Peyer's patch (tissue), 4 donors: ENCODE data around the gene JAM3. TPM values are rescaled to one million over a fixed set of nuclear protein-coding genes. Genes with fewer than 3 reads are reported as not detected.

Experiments used
- DNase-seq, 3 donors: peaks; one replicate each; pipeline ENCODE4 v3.0.0-alpha.2; 2017 to 2019
- H3K27ac ChIP-seq, 4 donors: fragments of 200-600 bp; sonication (generic); one replicate each; pipeline ENCODE4 v1.5.1; 2016 to 2019
- H3K27me3 ChIP-seq, 2 donors: fragments of 200-600 bp; sonication (generic); one replicate each; pipeline ENCODE4 v1.5.1; 2019
- H3K36me3 ChIP-seq, 3 donors: fragments of 200-600 bp; sonication (generic); one replicate each; pipeline ENCODE4 v1.5.1; 2016 to 2019
- H3K4me1 ChIP-seq, 4 donors: fragments of 200-600 bp; sonication (generic); one replicate each; pipeline ENCODE4 v1.5.1; 2016 to 2019
- H3K4me3 ChIP-seq, 4 donors: fragments of 200-600 bp; sonication (generic); 1 replicate in 3 of 4; 2 replicates in 1 of 4; pipeline ENCODE4 v1.5.1; 2016 to 2019; ENCODE audit warnings: mild to moderate bottlenecking in 1 of 4
- H3K9me3 ChIP-seq, 4 donors: fragments of 200-600 bp; sonication (generic); one replicate each; pipeline ENCODE4 v1.5.1; 2016 to 2019; ENCODE audit warnings: mild to moderate bottlenecking in 1 of 4
- CTCF ChIP-seq, 6 experiments: fragments of 450-650 bp in 4 of 6; fragments of 200-600 bp in 2 of 6; sonication (generic) in 1 of 6; IDR thresholded peaks; one replicate each; pipeline ENCODE4 v1.5.1; 2017 to 2019; ENCODE audit warnings: antibody characterized with exemption in 6 of 6, mild to moderate bottlenecking in 3 of 6, moderate library complexity in 1 of 6
- POLR2A ChIP-seq, 2 donors: fragments of 450-650 bp; IDR thresholded peaks; one replicate each; pipeline ENCODE4 v1.5.1; 2017; ENCODE audit warnings: antibody characterized with exemption in 2 of 2, mild to moderate bottlenecking in 2 of 2, moderate library complexity in 2 of 2
- total RNA-seq, 4 donors: library from RNA; depleted of rRNA; stranded (reverse); fragments of >200 nt; gene quantifications; one replicate each; pipeline ENCODE4 v1.1.0, GENCODE V29; 2016

JAM3 gene
- total RNA-seq, 4 donors from 2014 or later: 4.6 to 14.0 (median 8.5) TPM

- Histone ChIP-seq H3K27ac (no peak overlapping the region), H3K9me3 (no peaks in the 10 kb centered on the region), H3K4me3 (no peak overlapping the region), H3K4me1 (peaks cover 0 to 12% (median 2%) of the 10 kb centered on the region in 4 donors), H3K36me3 (no peaks in the 10 kb centered on the region), H3K27me3 (no peaks in the 10 kb centered on the region)
- peak in 1 of 3 donors; percentile 34 for DNase-seq
- no peak for TF ChIP-seq CTCF (IDR thresholded peaks at IDR 0.05)
- no peak for TF ChIP-seq POLR2A (IDR thresholded peaks at IDR 0.05)
These were observed 19.6 kb upstream of the JAM3 start for GRCh38 chr11:134049303-134049702.

GRCh38 chr11:134050541-134051383 is 18.1 kb upstream of the JAM3 start:
- Histone ChIP-seq H3K4me3 (peak overlapping the region in 3 of 4 donors; percentile 16 to 59 (median 58)), H3K36me3 (no peaks in the 10 kb centered on the region), H3K27ac (peak overlapping the region in 3 of 4 donors; percentile 56 to 94 (median 86)), H3K27me3 (no peaks in the 10 kb centered on the region), H3K4me1 (peaks cover 0 to 12% (median 2%) of the 10 kb centered on the region in 4 donors), H3K9me3 (no peaks in the 10 kb centered on the region)
- TF ChIP-seq POLR2A (IDR thresholded peaks at IDR 0.05) (peak in 1 of 2 donors; percentile 40), CTCF (IDR thresholded peaks at IDR 0.05) (peak; percentile 77 to 92 (median 86))
- DNase-seq: peak; percentile 52 to 86 (median 82)

GRCh38 chr11:134052395-134052987 is 16.4 kb upstream of the JAM3 start:
- Histone ChIP-seq H3K36me3 (no peaks in the 10 kb centered on the region), H3K9me3 (no peaks in the 10 kb centered on the region), H3K27me3 (no peaks in the 10 kb centered on the region), H3K27ac (no peak overlapping the region), H3K4me3 (no peak overlapping the region), H3K4me1 (peaks cover 0 to 7% (median 2%) of the 10 kb centered on the region in 4 donors)
- TF ChIP-seq CTCF (IDR thresholded peaks at IDR 0.05) (no peak), POLR2A (IDR thresholded peaks at IDR 0.05) (no peak)
- peak in 2 of 3 donors; percentile 1 to 34 for DNase-seq

GRCh38 chr11:134052988-134053945 is 15.6 kb upstream of the JAM3 start:
- Histone ChIP-seq H3K36me3 (no peaks in the 10 kb centered on the region), H3K9me3 (no peaks in the 10 kb centered on the region), H3K4me3 (no peak overlapping the region), H3K4me1 (peaks cover 0 to 7% (median 2%) of the 10 kb centered on the region in 4 donors), H3K27ac (no peak overlapping the region), H3K27me3 (no peaks in the 10 kb centered on the region)
- TF ChIP-seq POLR2A (IDR thresholded peaks at IDR 0.05) (no peak), CTCF (IDR thresholded peaks at IDR 0.05) (no peak)
- peak in 2 of 3 donors; percentile 6 to 34 for DNase-seq

- Histone ChIP-seq H3K9me3 (no peaks in the 10 kb centered on the region), H3K27ac (no peak overlapping the region), H3K4me3 (no peak overlapping the region), H3K36me3 (no peaks in the 10 kb centered on the region), H3K4me1 (peaks cover 0 to 7% (median 2%) of the 10 kb centered on the region in 4 donors), H3K27me3 (no peaks in the 10 kb centered on the region)
- TF ChIP-seq POLR2A (IDR thresholded peaks at IDR 0.05): no peak
- no peak for TF ChIP-seq CTCF (IDR thresholded peaks at IDR 0.05)
- DNase-seq: peak in 1 of 3 donors; percentile 26
These were observed 13.8 kb upstream of the JAM3 start for GRCh38 chr11:134055029-134055428.
